BE2C (cell line): ENCODE data around the gene EAPP.
"Not testable (repeated sequence)": the region's sequence is repeated elsewhere in the genome, so short reads cannot be mapped to it uniquely, and the experiment has no call there.

Experiments used
- DNase-seq: peaks from one replicate; pipeline ENCODE4 v3.0.0-alpha.2; 2020
- H3K27me3 ChIP-seq: fragments of 250-450 bp; sonication (Bioruptor Pico); 2 replicates; pipeline ENCODE4 v1.5.1; 2020; ENCODE audit warnings: mild to moderate bottlenecking
- H3K36me3 ChIP-seq: fragments of 250-450 bp; sonication (Bioruptor Pico); 2 replicates; pipeline ENCODE4 v1.5.1; 2020; ENCODE audit warnings: mild to moderate bottlenecking
- H3K4me1 ChIP-seq: fragments of 250-450 bp; sonication (Bioruptor Pico); 2 replicates; pipeline ENCODE4 v1.5.1; 2020
- H3K4me3 ChIP-seq: 2 replicates; pipeline ENCODE4 v1.5.1; 2011; ENCODE audit warnings: low read depth, low read length
- H3K9me3 ChIP-seq: fragments of 250-450 bp; sonication (Bioruptor Pico); 2 replicates; pipeline ENCODE4 v1.5.1; 2020
- TF ChIP-seq, protein P1 (sequence below): IDR thresholded peaks from 2 replicates; pipeline ENCODE4 v1.5.1; 2012; ENCODE audit warnings: mild to moderate bottlenecking, low read depth, low read length

Gene EAPP

GRCh38 chr14:34479694-34480093 is 59.8 kb downstream of the EAPP start:
- no peaks in the 10 kb centered on the region for H3K9me3 ChIP-seq
- H3K36me3 ChIP-seq = no peaks in the 10 kb centered on the region

DNA sequence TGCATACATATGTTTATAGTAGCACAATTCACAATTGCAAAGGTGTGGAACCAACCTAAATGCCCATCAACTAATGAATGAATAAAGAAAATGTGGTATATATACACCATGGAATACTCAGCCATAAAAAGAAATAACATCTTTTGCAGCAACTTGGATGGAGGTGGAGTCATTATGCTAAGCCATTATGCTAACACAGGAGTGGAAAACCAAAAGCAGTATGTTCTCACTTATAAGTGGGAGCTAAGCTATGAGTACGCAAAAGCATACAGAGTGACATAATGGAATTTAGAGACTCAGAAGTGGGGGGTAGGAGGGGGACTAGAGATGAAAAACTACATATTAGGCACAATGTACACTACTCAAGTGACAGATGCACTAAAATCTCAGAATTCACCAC is 61.2 kb downstream of the EAPP start:
- Histone ChIP-seq H3K36me3 (no peaks in the 10 kb centered on the region), H3K27me3 (no peaks in the 10 kb centered on the region), H3K4me1 (no peaks in the 10 kb centered on the region; the same call in 1 of the 2 replicates), H3K4me3 (no peak overlapping the region), H3K9me3 (no peaks in the 10 kb centered on the region)
- TF ChIP-seq, protein P1, sequence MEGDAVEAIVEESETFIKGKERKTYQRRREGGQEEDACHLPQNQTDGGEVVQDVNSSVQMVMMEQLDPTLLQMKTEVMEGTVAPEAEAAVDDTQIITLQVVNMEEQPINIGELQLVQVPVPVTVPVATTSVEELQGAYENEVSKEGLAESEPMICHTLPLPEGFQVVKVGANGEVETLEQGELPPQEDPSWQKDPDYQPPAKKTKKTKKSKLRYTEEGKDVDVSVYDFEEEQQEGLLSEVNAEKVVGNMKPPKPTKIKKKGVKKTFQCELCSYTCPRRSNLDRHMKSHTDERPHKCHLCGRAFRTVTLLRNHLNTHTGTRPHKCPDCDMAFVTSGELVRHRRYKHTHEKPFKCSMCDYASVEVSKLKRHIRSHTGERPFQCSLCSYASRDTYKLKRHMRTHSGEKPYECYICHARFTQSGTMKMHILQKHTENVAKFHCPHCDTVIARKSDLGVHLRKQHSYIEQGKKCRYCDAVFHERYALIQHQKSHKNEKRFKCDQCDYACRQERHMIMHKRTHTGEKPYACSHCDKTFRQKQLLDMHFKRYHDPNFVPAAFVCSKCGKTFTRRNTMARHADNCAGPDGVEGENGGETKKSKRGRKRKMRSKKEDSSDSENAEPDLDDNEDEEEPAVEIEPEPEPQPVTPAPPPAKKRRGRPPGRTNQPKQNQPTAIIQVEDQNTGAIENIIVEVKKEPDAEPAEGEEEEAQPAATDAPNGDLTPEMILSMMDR = no peak
- no peak for DNase-seq

More at GRCh38 chr14:34479694-34480093, 59.8 kb downstream of the EAPP start:
- TF ChIP-seq, protein P1 = no peak
- Histone ChIP-seq H3K4me1 (no peaks in the 10 kb centered on the region), H3K4me3 (no peak overlapping the region), H3K27me3 (no peaks in the 10 kb centered on the region)
- no peak for DNase-seq

DNA sequence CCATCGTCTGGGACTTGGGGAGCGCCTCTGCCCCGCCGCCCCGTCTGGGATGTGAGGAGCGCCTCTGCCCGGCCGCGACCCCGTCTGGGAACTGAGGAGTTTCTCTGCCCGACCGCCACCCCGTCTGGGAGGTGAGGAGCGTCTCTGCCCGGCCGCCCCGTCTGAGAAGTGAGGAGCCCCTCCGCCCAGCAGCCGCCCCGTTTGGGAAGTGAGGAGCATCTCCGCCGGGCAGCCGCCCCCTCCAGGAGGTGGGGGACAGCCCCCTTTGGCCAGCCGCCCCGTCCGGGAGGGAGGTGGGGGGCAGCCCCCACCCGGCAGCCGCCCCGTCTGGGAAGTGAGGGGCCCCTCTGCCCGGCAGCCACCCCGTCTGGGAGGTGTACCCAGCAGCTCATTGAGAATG is 63.5 kb downstream of the EAPP start:
- not testable (repeated sequence) for H3K36me3 ChIP-seq, H3K4me3 ChIP-seq, H3K4me1 ChIP-seq, DNase-seq, H3K27me3 ChIP-seq, H3K9me3 ChIP-seq

DNA sequence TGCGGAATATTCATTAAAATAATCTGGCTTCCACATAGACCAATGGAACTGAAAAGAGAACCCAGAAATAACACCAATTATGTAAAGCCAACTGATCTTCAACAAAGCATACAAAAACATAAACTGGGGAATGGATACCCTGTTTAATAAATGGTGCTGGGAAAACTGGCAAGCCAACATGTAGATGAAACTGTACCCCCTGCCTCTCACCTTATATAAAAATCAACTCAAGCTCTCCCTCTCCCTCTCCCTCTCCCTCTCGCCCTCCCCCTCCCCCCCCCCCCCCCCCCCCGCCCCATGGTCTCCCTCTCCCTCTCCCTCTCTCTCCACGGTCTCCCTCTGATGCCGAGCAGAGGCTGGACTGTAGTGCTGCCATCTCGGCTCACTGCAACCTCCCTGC is 64.3 kb downstream of the EAPP start:
- DNase-seq = no peak
- Histone ChIP-seq H3K9me3 (no peaks in the 10 kb centered on the region), H3K27me3 (no peaks in the 10 kb centered on the region), H3K4me3 (no peak overlapping the region), H3K4me1 (no peaks in the 10 kb centered on the region; the same call in 1 of the 2 replicates), H3K36me3 (no peaks in the 10 kb centered on the region)
- TF ChIP-seq, protein P1 = no peak

- Histone ChIP-seq H3K4me3 (no peak overlapping the region), H3K9me3 (no peaks in the 10 kb centered on the region), H3K36me3 (no peaks in the 10 kb centered on the region), H3K27me3 (no peaks in the 10 kb centered on the region), H3K4me1 (peaks cover under 1% of the 10 kb centered on the region; the same call in 1 of the 2 replicates)
- DNase-seq = no peak
- TF ChIP-seq, protein P1 = no peak
Observed at GRCh38 chr14:34474187-34474679, 65.3 kb downstream of the EAPP start.

- H3K9me3 ChIP-seq = no peaks in the 10 kb centered on the region
- H3K27me3 ChIP-seq = no peaks in the 10 kb centered on the region
- H3K36me3 ChIP-seq = no peaks in the 10 kb centered on the region
- H3K4me1 ChIP-seq = peaks cover 2% of the 10 kb centered on the region; the same call in 1 of the 2 replicates
- TF ChIP-seq, protein P1 = no peak
- H3K4me3 ChIP-seq = no peak overlapping the region
- no peak for DNase-seq
Observed at GRCh38 chr14:34472706-34473279, 66.7 kb downstream of the EAPP start.
